Heart right ventricle (tissue), 16 donors: ENCODE measurements around the gene MECR. TPM values are rescaled to one million over a fixed set of nuclear protein-coding genes. Genes with fewer than 3 reads are reported as not detected.

Experiments used
- ATAC-seq, 8 donors: fragments of 200-7000 bp; cut with Tn5 transposase; one replicate each; pipeline ENCODE4 v1.9.1; 2020; ENCODE audit warnings: mild to moderate bottlenecking in 8 of 8, moderate library complexity in 8 of 8, moderate number of reproducible peaks in 1 of 8
- DNase-seq, 2 donors: peaks; one replicate each; pipeline ENCODE4 v3.0.0-alpha.2; 2020
- H3K27ac ChIP-seq, 10 donors: fragments of 200-600 bp; sonication (generic) in 2 of 10; one replicate each; pipeline versions ENCODE4 v1.5.0 to v1.8.0; 2020 to 2022; ENCODE audit warnings: mild to moderate bottlenecking in 3 of 10
- H3K27me3 ChIP-seq, 7 donors: fragments of 200-600 bp; one replicate each; pipeline ENCODE4 v1.8.0; 2021 to 2022; ENCODE audit warnings: mild to moderate bottlenecking in 2 of 7
- H3K36me3 ChIP-seq, 9 donors: fragments of 200-600 bp; sonication (generic) in 1 of 9; one replicate each; pipeline versions ENCODE4 v1.5.0 to v1.8.0; 2020 to 2022; ENCODE audit warnings: mild to moderate bottlenecking in 2 of 9
- H3K4me1 ChIP-seq, 9 donors: fragments of 200-600 bp; sonication (generic) in 1 of 9; one replicate each; pipeline versions ENCODE4 v1.5.0 to v1.8.0; 2020 to 2022; ENCODE audit warnings: mild to moderate bottlenecking in 4 of 9
- H3K4me3 ChIP-seq, 10 donors: fragments of 200-600 bp; sonication (generic) in 2 of 10; one replicate each; pipeline versions ENCODE4 v1.5.0 to v1.8.0; 2020 to 2022; ENCODE audit warnings: mild to moderate bottlenecking in 7 of 10, moderate library complexity in 2 of 10
- H3K9me3 ChIP-seq, 11 donors: fragments of 200-600 bp in 10 of 11; sonication (generic) in 2 of 11; one replicate each; pipeline versions ENCODE4 v1.5.0 to v1.8.0; 2013 to 2022; ENCODE audit warnings: mild to moderate bottlenecking in 2 of 11, control low read depth in 1 of 11, moderate library complexity in 1 of 11
- WGBS, 2 donors: extraction: QIAGEN DNeasy Blood & Tissue Kit; methylation state at CpG; one replicate each; pipeline ENCODE4 v1.1.7; 2013; ENCODE audit warnings: inconsistent platforms in 1 of 2; 5-methylcytosine and 5-hydroxymethylcytosine counted together
- intact Hi-C, 10 donors: fragments of 100-400 bp; cut with DNase I; formaldehyde crosslinking; loops; one replicate each; pipeline versions ENCODE4 v1.11.1 to v1.14.2; 2022
- polyA plus RNA-seq, 2 donors: library from polyadenylated mRNA; stranded (reverse); fragments of 200-250 nt; gene quantifications; one replicate each; pipeline ENCODE4 v1.2.3, GENCODE V29; 2013
- total RNA-seq, 10 donors: library from RNA; stranded (reverse); fragmentation: NEBNext Ultra II Directional in 3 of 10; extraction: Animal tissue kit (Norgen Biotek cat#: 25700) in 3 of 10; gene quantifications; one replicate each; pipeline versions ENCODE4 v1.2.1 to v1.2.4, GENCODE V29; 2021 to 2023
- TF ChIP-seq, protein P1 (sequence below), 9 donors: fragments of 200-600 bp; sonication (generic) in 2 of 9; IDR thresholded peaks; one replicate each; pipeline versions ENCODE4 v1.5.0 to v1.8.0; 2021 to 2022; ENCODE audit warnings: antibody characterized with exemption in 9 of 9, mild to moderate bottlenecking in 5 of 9, moderate library complexity in 1 of 9
- donor health status: Arrhythmogenic right ventricular cardiomyopathy.
- donor health status: ischemic (EF 13 %, LVEDD 7.1; RV severe dilation, severe dysfunction).
- donor health status: healthy with polysubstance abuse.
- donor health status: DM: no; HTN: yes; CAD: no.
- donor health status: DM: no; HTN: no; CAD: no.
- donor health status: ischemic (EF 25% LVEDD 6.9; RV normal size, moderate dysfunction).
- donor health status: ischemic (EF 25% LVEDD 5.7; RV mildly dilated, moderate dysfunction).
- donor health status: healthy.
- donor health status: DM: yes; HTN: yes; CAD: no.
- donor health status: Ischemic cardiomyopathy.
- donor health status: ischemic (EF 35%, LVEDD 5.7; RV mildly dilated, moderate dysfunction).
- donor health status: nonischemic (EF 11% LVEDD 7.7; RV severe dilation, severe dysfunction).
- donor health status: DM: yes; HTN: yes; CAD: no.
- donor health status: PGD.
- donor health status: ischemic (EF 29% LVEDD 5.4; RV normal size, mild dysfunction).
- donor health status: nonischemic (EF 23%, LVEDD 6.1; RV moderate dilation, normal function).

Gene MECR
- total and polyA plus RNA-seq, 12 donors = 27.8 to 45.6 (median 38.7) TPM

DNA sequence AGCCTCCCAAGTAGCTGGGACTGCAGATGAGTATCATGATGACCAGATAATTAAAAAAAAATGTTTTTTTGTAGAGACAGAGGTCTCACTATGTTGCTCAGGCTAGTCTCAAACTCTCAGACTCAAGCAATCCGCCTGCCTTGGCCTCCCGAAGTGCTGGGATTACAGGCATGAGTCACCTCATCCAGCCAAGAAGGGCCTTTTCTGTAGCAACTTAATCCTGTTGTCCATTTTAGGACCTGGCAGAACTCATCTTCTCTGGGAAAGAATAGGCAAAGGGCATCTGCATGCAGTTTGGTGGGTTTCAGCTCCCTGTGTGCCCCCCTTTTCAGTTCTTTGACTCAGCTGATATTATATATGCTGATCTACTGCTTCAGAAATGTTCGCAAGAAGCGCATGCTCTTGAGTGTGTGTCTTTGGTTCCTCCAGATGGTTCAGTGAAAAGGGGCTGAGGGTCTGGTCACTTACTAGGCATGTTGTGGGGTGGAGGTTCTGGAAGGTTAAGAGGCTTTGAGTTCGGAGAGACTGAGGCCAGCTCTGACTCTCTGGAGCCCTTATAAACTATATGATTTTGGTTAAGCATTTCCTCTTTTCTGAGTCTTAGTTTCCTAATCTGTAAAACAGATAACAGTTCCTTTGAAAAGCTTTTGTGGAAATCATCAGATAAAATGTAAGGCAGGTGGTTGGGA is 29.7 kb downstream of the MECR start:
- intact Hi-C loops = loop anchor here (5.0 to 10.0 kb wide), 10 partner anchors 156 to 419 kb away; no protein-coding TSS in a partner anchor

DNA sequence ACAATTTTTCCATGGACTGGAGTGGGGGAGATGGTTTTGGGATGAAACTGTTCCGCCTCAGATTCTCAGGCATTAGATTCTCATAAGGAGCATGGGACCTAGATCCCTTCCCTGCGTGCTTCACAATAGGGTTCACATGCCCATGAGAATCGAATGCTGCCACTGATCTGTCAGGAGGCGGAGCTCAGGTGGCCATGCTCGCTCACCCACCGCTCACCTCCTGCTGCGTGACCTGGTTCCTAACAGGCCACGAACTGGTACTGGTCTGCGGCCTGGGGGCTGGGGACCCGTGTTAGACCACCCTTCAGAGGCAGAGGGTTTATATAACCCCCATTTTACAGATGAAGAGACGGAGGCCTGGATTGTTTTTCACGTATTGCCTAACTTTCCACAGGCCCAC is 32.7 kb downstream of the MECR start:
- TF ChIP-seq, protein P1, sequence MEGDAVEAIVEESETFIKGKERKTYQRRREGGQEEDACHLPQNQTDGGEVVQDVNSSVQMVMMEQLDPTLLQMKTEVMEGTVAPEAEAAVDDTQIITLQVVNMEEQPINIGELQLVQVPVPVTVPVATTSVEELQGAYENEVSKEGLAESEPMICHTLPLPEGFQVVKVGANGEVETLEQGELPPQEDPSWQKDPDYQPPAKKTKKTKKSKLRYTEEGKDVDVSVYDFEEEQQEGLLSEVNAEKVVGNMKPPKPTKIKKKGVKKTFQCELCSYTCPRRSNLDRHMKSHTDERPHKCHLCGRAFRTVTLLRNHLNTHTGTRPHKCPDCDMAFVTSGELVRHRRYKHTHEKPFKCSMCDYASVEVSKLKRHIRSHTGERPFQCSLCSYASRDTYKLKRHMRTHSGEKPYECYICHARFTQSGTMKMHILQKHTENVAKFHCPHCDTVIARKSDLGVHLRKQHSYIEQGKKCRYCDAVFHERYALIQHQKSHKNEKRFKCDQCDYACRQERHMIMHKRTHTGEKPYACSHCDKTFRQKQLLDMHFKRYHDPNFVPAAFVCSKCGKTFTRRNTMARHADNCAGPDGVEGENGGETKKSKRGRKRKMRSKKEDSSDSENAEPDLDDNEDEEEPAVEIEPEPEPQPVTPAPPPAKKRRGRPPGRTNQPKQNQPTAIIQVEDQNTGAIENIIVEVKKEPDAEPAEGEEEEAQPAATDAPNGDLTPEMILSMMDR (IDR thresholded peaks at IDR 0.05) = no peak
- H3K4me1 ChIP-seq = peaks cover 3 to 15% (median 11%) of the 10 kb centered on the region in 9 donors
- no peak overlapping the region for H3K27ac ChIP-seq
- DNase-seq = no peak
- H3K4me3 ChIP-seq = no peak overlapping the region
- ATAC-seq = no peak
- intact Hi-C loops = loop anchor here in 1 of 10 donors (10.0 kb wide), 1 partner anchor 403 kb away; no protein-coding TSS in a partner anchor
- peaks cover 0 to 93% (median 11%) of the 10 kb centered on the region in 9 donors for H3K36me3 ChIP-seq
- no peaks in the 10 kb centered on the region for H3K9me3 ChIP-seq
- H3K27me3 ChIP-seq = no peaks in the 10 kb centered on the region
- 91 to 97% methylated on average over 12 of the region's 12 CpGs for WGBS, 2 donors

More for the DNA sequence above, 29.7 kb downstream of the MECR start:
- Histone ChIP-seq H3K4me3 (no peak overlapping the region), H3K27ac (peak overlapping the region in 1 of 10 donors; percentile 83), H3K27me3 (no peaks in the 10 kb centered on the region), H3K9me3 (no peaks in the 10 kb centered on the region), H3K36me3 (peaks cover 0 to 92% (median 18%) of the 10 kb centered on the region in 9 donors), H3K4me1 (peaks cover 3 to 16% (median 11%) of the 10 kb centered on the region in 9 donors)
- WGBS, 2 donors = 95 to 99% methylated on average over 5 of the region's 5 CpGs
- ATAC-seq (no peak), DNase-seq (no peak)
- TF ChIP-seq, protein P1 (IDR thresholded peaks at IDR 0.05) = no peak

DNA sequence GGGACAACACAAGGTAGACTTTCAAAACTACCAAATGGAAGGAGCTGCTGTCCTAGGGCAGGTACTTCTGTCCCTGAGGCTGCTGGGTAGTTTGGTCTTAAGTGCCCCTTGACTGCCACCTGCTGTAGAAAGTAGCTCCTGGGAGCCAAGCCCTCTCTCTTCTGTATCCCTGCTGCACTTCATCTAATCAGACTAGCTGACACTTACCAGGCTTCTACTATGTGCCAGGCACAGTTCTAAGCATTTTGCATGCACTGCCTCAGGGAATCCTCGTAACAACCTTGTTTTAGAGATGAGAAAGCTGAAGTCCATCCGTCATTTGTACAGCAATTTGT is 33.2 kb downstream of the MECR start:
- H3K27me3 ChIP-seq = no peaks in the 10 kb centered on the region
- DNase-seq (no peak), ATAC-seq (peak in 5 of 8 donors; percentile 50 to 70 (median 52))
- TF ChIP-seq, protein P1 (IDR thresholded peaks at IDR 0.05) = peak in 7 of 9 donors; percentile 20 to 52 (median 43)
- peaks cover 0 to 97% (median 11%) of the 10 kb centered on the region in 9 donors for H3K36me3 ChIP-seq
- H3K4me3 ChIP-seq = no peak overlapping the region
- no peaks in the 10 kb centered on the region for H3K9me3 ChIP-seq
- H3K27ac ChIP-seq = no peak overlapping the region
- WGBS, 2 donors = 78 to 82% methylated on average over 2 of the region's 2 CpGs
- intact Hi-C loops = loop anchor here in 1 of 10 donors (10.0 kb wide), 1 partner anchor 403 kb away; no protein-coding TSS in a partner anchor
- peaks cover 3 to 11% (median 8%) of the 10 kb centered on the region in 9 donors for H3K4me1 ChIP-seq

DNA sequence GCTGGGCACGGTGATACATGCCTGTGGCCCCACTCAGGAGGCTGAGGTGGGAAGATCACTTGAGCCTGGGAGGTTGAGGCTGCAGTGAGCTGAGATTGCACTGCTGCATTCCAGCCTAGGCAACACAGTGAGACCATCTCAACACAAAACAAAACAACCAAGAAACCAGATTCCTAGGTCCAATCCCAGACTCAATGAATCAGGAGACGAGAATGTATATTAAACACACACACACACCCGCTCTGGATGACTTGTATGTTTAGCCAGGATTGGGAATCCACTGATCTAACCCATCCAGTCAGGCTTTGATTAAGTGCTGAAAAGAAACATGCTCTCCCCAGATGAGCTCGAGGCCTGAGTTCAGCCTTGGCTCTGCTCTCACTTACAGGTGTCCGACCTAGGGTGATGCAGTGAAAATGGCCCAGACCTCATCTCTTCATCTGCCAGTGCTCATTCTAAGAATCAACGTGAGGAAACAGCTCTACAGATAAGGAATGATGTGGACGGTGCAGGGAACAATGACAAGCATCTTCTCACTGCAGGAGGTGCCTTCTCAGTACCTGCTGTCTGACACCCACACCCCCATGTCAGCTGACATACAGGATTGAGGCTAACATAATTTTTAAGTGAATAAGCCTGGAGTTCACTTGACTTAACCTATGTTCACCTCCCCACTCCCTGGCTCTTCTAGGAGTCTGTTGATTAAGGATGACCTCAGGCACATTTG is 33.7 kb downstream of the MECR start:
- TF ChIP-seq, protein P1 (IDR thresholded peaks at IDR 0.05) = no peak
- no peak for DNase-seq
- Histone ChIP-seq H3K4me1 (peaks cover 0 to 6% (median 3%) of the 10 kb centered on the region in 9 donors), H3K9me3 (no peaks in the 10 kb centered on the region), H3K4me3 (no peak overlapping the region), H3K27ac (no peak overlapping the region), H3K27me3 (no peaks in the 10 kb centered on the region), H3K36me3 (peaks cover 0 to 100% (median 11%) of the 10 kb centered on the region in 9 donors)
- ATAC-seq = no peak
- WGBS, 2 donors = 71 to 74% methylated on average over 7 of the region's 7 CpGs
- intact Hi-C loops = loop anchor here in 1 of 10 donors (10.0 kb wide), 1 partner anchor 402 kb away; no protein-coding TSS in a partner anchor
